ENCODE results near the gene ZFP64.

DNA sequence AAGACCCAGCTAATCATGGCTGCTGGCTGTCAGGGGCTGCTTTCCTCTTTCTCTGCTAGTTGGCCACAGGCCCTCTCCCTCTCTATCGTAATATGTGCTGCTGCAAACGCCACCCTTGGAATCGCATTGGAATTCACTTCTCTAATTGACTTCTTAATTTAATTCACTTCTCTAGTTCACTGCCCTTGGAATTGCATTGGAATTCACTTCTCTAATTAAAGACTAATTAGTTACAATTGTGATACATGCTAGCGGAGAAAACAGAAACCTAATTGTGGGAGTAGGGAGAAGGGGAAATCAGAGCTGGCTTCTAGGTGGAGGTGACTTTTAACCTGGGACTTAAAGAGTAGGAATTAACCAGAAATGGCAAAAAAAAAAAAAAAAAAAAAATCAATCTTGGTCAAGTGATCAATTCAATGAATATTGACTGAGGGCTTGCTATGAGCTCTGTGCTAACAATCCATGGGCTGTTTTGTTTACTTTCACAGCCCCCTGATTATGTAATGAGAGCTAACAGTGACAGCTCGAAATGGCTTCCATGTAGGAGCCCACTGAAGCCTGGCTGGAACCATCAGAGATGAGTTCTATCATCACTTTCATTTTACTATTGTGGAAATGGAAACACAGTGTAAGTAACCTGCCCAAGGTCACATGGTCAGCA is 11.3 kb downstream of the ZFP64 start:
- TF ChIP-seq, protein P1, sequence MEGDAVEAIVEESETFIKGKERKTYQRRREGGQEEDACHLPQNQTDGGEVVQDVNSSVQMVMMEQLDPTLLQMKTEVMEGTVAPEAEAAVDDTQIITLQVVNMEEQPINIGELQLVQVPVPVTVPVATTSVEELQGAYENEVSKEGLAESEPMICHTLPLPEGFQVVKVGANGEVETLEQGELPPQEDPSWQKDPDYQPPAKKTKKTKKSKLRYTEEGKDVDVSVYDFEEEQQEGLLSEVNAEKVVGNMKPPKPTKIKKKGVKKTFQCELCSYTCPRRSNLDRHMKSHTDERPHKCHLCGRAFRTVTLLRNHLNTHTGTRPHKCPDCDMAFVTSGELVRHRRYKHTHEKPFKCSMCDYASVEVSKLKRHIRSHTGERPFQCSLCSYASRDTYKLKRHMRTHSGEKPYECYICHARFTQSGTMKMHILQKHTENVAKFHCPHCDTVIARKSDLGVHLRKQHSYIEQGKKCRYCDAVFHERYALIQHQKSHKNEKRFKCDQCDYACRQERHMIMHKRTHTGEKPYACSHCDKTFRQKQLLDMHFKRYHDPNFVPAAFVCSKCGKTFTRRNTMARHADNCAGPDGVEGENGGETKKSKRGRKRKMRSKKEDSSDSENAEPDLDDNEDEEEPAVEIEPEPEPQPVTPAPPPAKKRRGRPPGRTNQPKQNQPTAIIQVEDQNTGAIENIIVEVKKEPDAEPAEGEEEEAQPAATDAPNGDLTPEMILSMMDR (IDR thresholded peaks at IDR 0.05) = no peak
- TF ChIP-seq, protein P2, sequence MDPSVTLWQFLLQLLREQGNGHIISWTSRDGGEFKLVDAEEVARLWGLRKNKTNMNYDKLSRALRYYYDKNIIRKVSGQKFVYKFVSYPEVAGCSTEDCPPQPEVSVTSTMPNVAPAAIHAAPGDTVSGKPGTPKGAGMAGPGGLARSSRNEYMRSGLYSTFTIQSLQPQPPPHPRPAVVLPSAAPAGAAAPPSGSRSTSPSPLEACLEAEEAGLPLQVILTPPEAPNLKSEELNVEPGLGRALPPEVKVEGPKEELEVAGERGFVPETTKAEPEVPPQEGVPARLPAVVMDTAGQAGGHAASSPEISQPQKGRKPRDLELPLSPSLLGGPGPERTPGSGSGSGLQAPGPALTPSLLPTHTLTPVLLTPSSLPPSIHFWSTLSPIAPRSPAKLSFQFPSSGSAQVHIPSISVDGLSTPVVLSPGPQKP (IDR thresholded peaks at IDR 0.05; ENCODE audit: low read depth, low read length) = no peak
- TF ChIP-seq PHF8 (IDR thresholded peaks at IDR 0.05; ENCODE audit: borderline replicate concordance, low read depth) (no peak), POLR2AphosphoS2 (conservative IDR thresholded peaks at IDR 0.05; ENCODE audit: low read length) (no peak), EHMT2 (IDR thresholded peaks at IDR 0.05; ENCODE audit: low read depth) (no peak), EP300 (IDR thresholded peaks at IDR 0.05) (no peak), POLR2A (IDR thresholded peaks at IDR 0.05; ENCODE audit: low read length) (no peak), HOXA7 (CRISPR knock-in tag; IDR thresholded peaks at IDR 0.05) (no peak)
- TF ChIP-seq, protein P3, sequence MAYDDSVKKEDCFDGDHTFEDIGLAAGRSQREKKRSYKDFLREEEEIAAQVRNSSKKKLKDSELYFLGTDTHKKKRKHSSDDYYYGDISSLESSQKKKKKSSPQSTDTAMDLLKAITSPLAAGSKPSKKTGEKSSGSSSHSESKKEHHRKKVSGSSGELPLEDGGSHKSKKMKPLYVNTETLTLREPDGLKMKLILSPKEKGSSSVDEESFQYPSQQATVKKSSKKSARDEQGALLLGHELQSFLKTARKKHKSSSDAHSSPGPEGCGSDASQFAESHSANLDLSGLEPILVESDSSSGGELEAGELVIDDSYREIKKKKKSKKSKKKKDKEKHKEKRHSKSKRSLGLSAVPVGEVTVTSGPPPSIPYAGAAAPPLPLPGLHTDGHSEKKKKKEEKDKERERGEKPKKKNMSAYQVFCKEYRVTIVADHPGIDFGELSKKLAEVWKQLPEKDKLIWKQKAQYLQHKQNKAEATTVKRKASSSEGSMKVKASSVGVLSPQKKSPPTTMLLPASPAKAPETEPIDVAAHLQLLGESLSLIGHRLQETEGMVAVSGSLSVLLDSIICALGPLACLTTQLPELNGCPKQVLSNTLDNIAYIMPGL (CRISPR knock-in tag; IDR thresholded peaks at IDR 0.05; ENCODE audit: borderline replicate concordance) = no peak
- TF ChIP-seq, protein P4, sequence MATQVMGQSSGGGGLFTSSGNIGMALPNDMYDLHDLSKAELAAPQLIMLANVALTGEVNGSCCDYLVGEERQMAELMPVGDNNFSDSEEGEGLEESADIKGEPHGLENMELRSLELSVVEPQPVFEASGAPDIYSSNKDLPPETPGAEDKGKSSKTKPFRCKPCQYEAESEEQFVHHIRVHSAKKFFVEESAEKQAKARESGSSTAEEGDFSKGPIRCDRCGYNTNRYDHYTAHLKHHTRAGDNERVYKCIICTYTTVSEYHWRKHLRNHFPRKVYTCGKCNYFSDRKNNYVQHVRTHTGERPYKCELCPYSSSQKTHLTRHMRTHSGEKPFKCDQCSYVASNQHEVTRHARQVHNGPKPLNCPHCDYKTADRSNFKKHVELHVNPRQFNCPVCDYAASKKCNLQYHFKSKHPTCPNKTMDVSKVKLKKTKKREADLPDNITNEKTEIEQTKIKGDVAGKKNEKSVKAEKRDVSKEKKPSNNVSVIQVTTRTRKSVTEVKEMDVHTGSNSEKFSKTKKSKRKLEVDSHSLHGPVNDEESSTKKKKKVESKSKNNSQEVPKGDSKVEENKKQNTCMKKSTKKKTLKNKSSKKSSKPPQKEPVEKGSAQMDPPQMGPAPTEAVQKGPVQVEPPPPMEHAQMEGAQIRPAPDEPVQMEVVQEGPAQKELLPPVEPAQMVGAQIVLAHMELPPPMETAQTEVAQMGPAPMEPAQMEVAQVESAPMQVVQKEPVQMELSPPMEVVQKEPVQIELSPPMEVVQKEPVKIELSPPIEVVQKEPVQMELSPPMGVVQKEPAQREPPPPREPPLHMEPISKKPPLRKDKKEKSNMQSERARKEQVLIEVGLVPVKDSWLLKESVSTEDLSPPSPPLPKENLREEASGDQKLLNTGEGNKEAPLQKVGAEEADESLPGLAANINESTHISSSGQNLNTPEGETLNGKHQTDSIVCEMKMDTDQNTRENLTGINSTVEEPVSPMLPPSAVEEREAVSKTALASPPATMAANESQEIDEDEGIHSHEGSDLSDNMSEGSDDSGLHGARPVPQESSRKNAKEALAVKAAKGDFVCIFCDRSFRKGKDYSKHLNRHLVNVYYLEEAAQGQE (IDR thresholded peaks at IDR 0.05) = no peak
- TF ChIP-seq, protein P5, sequence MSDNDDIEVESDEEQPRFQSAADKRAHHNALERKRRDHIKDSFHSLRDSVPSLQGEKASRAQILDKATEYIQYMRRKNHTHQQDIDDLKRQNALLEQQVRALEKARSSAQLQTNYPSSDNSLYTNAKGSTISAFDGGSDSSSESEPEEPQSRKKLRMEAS (IDR thresholded peaks at IDR 0.05) = no peak

Measured in A549 (cell line).